Measurements from ENCODE around the gene SMIM20. TPM values are rescaled to one million over a fixed set of nuclear protein-coding genes. Genes with fewer than 3 reads are reported as not detected.

The SMIM20 gene
- total and polyA plus RNA-seq, 11 donors, result 27.4 to 50.8 (median 40.3) TPM

GRCh38 chr4:25922812-25923369 is 8.9 kb downstream of the SMIM20 start:
- Histone ChIP-seq H3K4me1 (peaks cover 0 to 39% (median 18%) of the 10 kb centered on the region in 12 donors), H3K27ac (no peak overlapping the region), H3K9me3 (no peaks in the 10 kb centered on the region), H3K27me3 (no peaks in the 10 kb centered on the region), H3K36me3 (peaks cover 0 to 14% (median 0%) of the 10 kb centered on the region in 9 donors), H3K4me3 (no peak overlapping the region)
- WGBS, 4 donors, result 86 to 98% (median 95%) methylated on average over 4 of the region's 4 CpGs
- TF ChIP-seq POLR2A (IDR thresholded peaks at IDR 0.05), result no peak
- no peak for TF ChIP-seq CTCF (IDR thresholded peaks at IDR 0.05)
- intact Hi-C loops (cut with DNase I), result loop anchor here in 4 of 10 donors (10.0 kb wide), 2 partner anchors 402 to 492 kb away; partner anchors contain the start of gene RBPJ (in 3 of the 4)
- no peak for DNase-seq
- no peak for ATAC-seq

- peak; percentile 48 to 71 (median 70) for ATAC-seq
- peaks cover 0 to 48% (median 25%) of the 10 kb centered on the region in 12 donors for H3K4me1 ChIP-seq
- H3K27ac ChIP-seq, result no peak overlapping the region
- no peaks in the 10 kb centered on the region for H3K27me3 ChIP-seq
- TF ChIP-seq CTCF (IDR thresholded peaks at IDR 0.05) (no peak), POLR2A (IDR thresholded peaks at IDR 0.05) (no peak)
- DNase-seq, result peak in 1 of 5 donors; percentile 48
- H3K9me3 ChIP-seq, result no peaks in the 10 kb centered on the region
- peaks cover 0 to 14% (median 0%) of the 10 kb centered on the region in 9 donors for H3K36me3 ChIP-seq
- 63 to 79% (median 75%) methylated on average over 5 of the region's 5 CpGs for WGBS, 4 donors
- intact Hi-C loops (cut with DNase I), result loop anchor here in 4 of 10 donors (10.0 kb wide), 2 partner anchors 401 to 491 kb away; partner anchors contain the start of gene RBPJ (in 3 of the 4)
- no peak overlapping the region for H3K4me3 ChIP-seq
Observed at GRCh38 chr4:25923745-25924144, 9.7 kb downstream of the SMIM20 start.

- intact Hi-C loops (cut with DNase I), result loop anchor here in 8 of 10 donors (5.0 to 10.0 kb wide), 7 partner anchors 57 to 489 kb away; partner anchors contain the start of gene RBPJ (in 5 of the 8)
- H3K4me3 ChIP-seq, result no peak overlapping the region
- TF ChIP-seq CTCF (IDR thresholded peaks at IDR 0.05) (peak; percentile 28 to 66 (median 54)), POLR2A (IDR thresholded peaks at IDR 0.05) (no peak)
- DNase-seq (peak in 3 of 5 donors; percentile 38 to 58 (median 44)), ATAC-seq (peak in 1 of 4 donors; percentile 45)
- H3K9me3 ChIP-seq, result no peaks in the 10 kb centered on the region
- H3K27ac ChIP-seq, result no peak overlapping the region
- WGBS, 4 donors, result 65 to 70% (median 69%) methylated on average over 11 of the region's 11 CpGs
- peaks cover 0 to 9% (median 0%) of the 10 kb centered on the region in 9 donors for H3K36me3 ChIP-seq
- H3K4me1 ChIP-seq, result peaks cover 0 to 52% (median 31%) of the 10 kb centered on the region in 12 donors
- H3K27me3 ChIP-seq, result no peaks in the 10 kb centered on the region
Observed at GRCh38 chr4:25925486-25926201, 11.6 kb downstream of the SMIM20 start.

GRCh38 chr4:25926462-25926861 is 12.4 kb downstream of the SMIM20 start:
- Histone ChIP-seq H3K36me3 (peaks cover 0 to 8% (median 0%) of the 10 kb centered on the region in 9 donors), H3K27ac (no peak overlapping the region), H3K9me3 (no peaks in the 10 kb centered on the region), H3K4me3 (no peak overlapping the region), H3K4me1 (peaks cover 0 to 44% (median 29%) of the 10 kb centered on the region in 12 donors), H3K27me3 (no peaks in the 10 kb centered on the region)
- 58 to 79% (median 68%) methylated on average over 2 of the region's 2 CpGs for WGBS, 4 donors
- intact Hi-C loops (cut with DNase I), result loop anchor here in 8 of 10 donors (5.0 to 10.0 kb wide), 7 partner anchors 56 to 488 kb away; partner anchors contain the start of gene RBPJ (in 5 of the 8)
- DNase-seq (no peak), ATAC-seq (no peak)
- TF ChIP-seq CTCF (IDR thresholded peaks at IDR 0.05), result no peak
- no peak for TF ChIP-seq POLR2A (IDR thresholded peaks at IDR 0.05)
